GM23248 (cell line): ENCODE results near the gene NAV2. TPM values are rescaled to one million over a fixed set of nuclear protein-coding genes. Genes with fewer than 3 reads are reported as not detected.

Source experiments
- DNase-seq: peaks from one replicate; pipeline ENCODE4 v3.0.0-alpha.2; 2015
- H2AFZ ChIP-seq: fragments of 200-600 bp; sonication (generic); 2 replicates; pipeline ENCODE4 v1.6.1; 2016; ENCODE audit warnings: antibody characterized with exemption
- H3F3A ChIP-seq: fragments of 200-600 bp; sonication (generic); 2 replicates; pipeline ENCODE4 v1.6.1; 2016; ENCODE audit warnings: mild to moderate bottlenecking, antibody characterized with exemption, mixed run types; ENCODE audit not compliant: insufficient read depth
- H3K27ac ChIP-seq: fragments of 200-600 bp; sonication (generic); 2 replicates; pipeline ENCODE4 v1.5.1; 2016; ENCODE audit warnings: mild to moderate bottlenecking
- H3K27me3 ChIP-seq: fragments of 200-600 bp; sonication (generic); replicated peaks from 2 replicates; pipeline ENCODE4 v1.6.1; 2016; ENCODE audit warnings: mild to moderate bottlenecking; ENCODE audit not compliant: insufficient read depth
- H3K36me3 ChIP-seq: fragments of 200-600 bp; sonication (generic); 2 replicates; pipeline ENCODE4 v1.6.1; 2016; ENCODE audit warnings: low read depth, mild to moderate bottlenecking
- H3K4me1 ChIP-seq: fragments of 200-600 bp; sonication (generic); 2 replicates; pipeline ENCODE4 v1.6.1; 2016; ENCODE audit warnings: mild to moderate bottlenecking; ENCODE audit not compliant: insufficient read depth
- H3K4me2 ChIP-seq: fragments of 200-600 bp; sonication (generic); one replicate; pipeline ENCODE4 v1.6.1; 2016; ENCODE audit warnings: mild to moderate bottlenecking; ENCODE audit not compliant: unreplicated experiment
- H3K4me3 ChIP-seq: fragments of 200-600 bp; sonication (generic); 2 replicates; pipeline ENCODE4 v1.5.1; 2016; ENCODE audit warnings: mild to moderate bottlenecking
- H3K79me2 ChIP-seq: fragments of 200-600 bp; sonication (generic); 2 replicates; pipeline ENCODE4 v1.6.1; 2016; ENCODE audit warnings: mild to moderate bottlenecking; ENCODE audit not compliant: insufficient read depth
- H3K9ac ChIP-seq: fragments of 200-600 bp; sonication (generic); 2 replicates; pipeline ENCODE4 v1.6.1; 2016; ENCODE audit warnings: mild to moderate bottlenecking
- H3K9me2 ChIP-seq: fragments of 200-600 bp; sonication (generic); 2 replicates; pipeline ENCODE4 v1.6.1; 2016; ENCODE audit warnings: mixed run types, mild to moderate bottlenecking, moderate library complexity; ENCODE audit not compliant: insufficient read depth
- H3K9me3 ChIP-seq: fragments of 200-600 bp; sonication (generic); one replicate; pipeline ENCODE4 v1.6.1; 2017; ENCODE audit warnings: low read depth
- H4K20me1 ChIP-seq: fragments of 200-600 bp; sonication (generic); 2 replicates; pipeline ENCODE4 v1.6.0; 2016; ENCODE audit not compliant: insufficient read depth
- EZH2 ChIP-seq: fragments of 200-600 bp; sonication (generic); IDR thresholded peaks from 2 replicates; pipeline ENCODE4 v1.6.1; 2018; ENCODE audit warnings: antibody characterized with exemption, mild to moderate bottlenecking; ENCODE audit not compliant: insufficient read depth, poor library complexity, severe bottlenecking
- EZH2phosphoT487 ChIP-seq: fragments of 200-600 bp; sonication (generic); IDR thresholded peaks from 2 replicates; pipeline ENCODE4 v1.6.1; 2018; ENCODE audit warnings: antibody characterized with exemption, moderate library complexity, mild to moderate bottlenecking, low read depth; ENCODE audit not compliant: insufficient read depth
- WGBS, 2 experiments: methylation state at CpG; one replicate each; pipeline ENCODE4 v1.1.6; 2015 to 2017; ENCODE audit warnings: low lambda C conversion rate in 2 of 2, low coverage in 1 of 2; ENCODE audit errors: missing lambda C conversion rate in 2 of 2; 5-methylcytosine and 5-hydroxymethylcytosine counted together
- in situ Hi-C: fragments of 300-500 bp; cut with MboI; formaldehyde crosslinking; loops from 2 replicates; pipeline ENCODE4 v1.15.0; 2020
- polyA plus RNA-seq: library from polyadenylated mRNA; unstranded; fragments of >200 nt; fragmentation: Nextera tagmentation; extraction: Ambion mirVana; gene quantifications from 2 replicates; pipeline ENCODE4 v1.2.1, GENCODE V29; 2016
- total RNA-seq: library from RNA; depleted of rRNA; stranded (reverse); fragments of >200 nt; shearing (Covaris generic); gene quantifications from 2 replicates; pipeline ENCODE4 v1.2.3, GENCODE V29; 2014

NAV2 gene
- total and polyA plus RNA-seq, 2 experiments from 2014 or later: 5.7 to 11.9 TPM

GRCh38 chr11:20132667-20133039 lies 420.0 kb downstream of the NAV2 start:
- Histone ChIP-seq H3F3A (peaks cover 12% of the 10 kb centered on the region), H3K4me2 (no peak overlapping the region), H3K4me3 (peak overlapping the region; percentile 78), H3K9ac (peak overlapping the region; percentile 72; the same call in 1 of the 2 replicates), H3K36me3 (no peaks in the 10 kb centered on the region), H4K20me1 (no peaks in the 10 kb centered on the region), H3K79me2 (no peaks in the 10 kb centered on the region), H3K9me3 (no peaks in the 10 kb centered on the region), H3K27ac (no peak overlapping the region), H3K9me2 (no peaks in the 10 kb centered on the region), H3K27me3 (no peaks in the 10 kb centered on the region), H3K4me1 (0 out of 2 replicates have a peak, but pooled peaks cover 5% of the 10 kb centered on the region), H2AFZ (peak overlapping the region; percentile 96)
- 63 to 67% methylated on average over 8 of the region's 8 CpGs for WGBS, 2 experiments
- TF ChIP-seq EZH2phosphoT487 (no peak), EZH2 (no peak)
- in situ Hi-C loops: no loop called here
- DNase-seq: no peak

GRCh38 chr11:20134991-20135736 lies 422.5 kb downstream of the NAV2 start:
- no peak for TF ChIP-seq EZH2
- no peak for TF ChIP-seq EZH2phosphoT487
- no peaks in the 10 kb centered on the region for H4K20me1 ChIP-seq
- H3K36me3 ChIP-seq: no peaks in the 10 kb centered on the region
- no peak overlapping the region for H3K4me3 ChIP-seq
- no peak overlapping the region for H2AFZ ChIP-seq
- H3K9me3 ChIP-seq: no peaks in the 10 kb centered on the region
- 88 to 91% methylated on average over 5 of the region's 5 CpGs for WGBS, 2 experiments
- no peak overlapping the region for H3K9ac ChIP-seq
- in situ Hi-C loops: no loop called here
- DNase-seq: peak; percentile 37
- peaks cover 12% of the 10 kb centered on the region for H3F3A ChIP-seq
- H3K27me3 ChIP-seq: no peaks in the 10 kb centered on the region
- H3K4me2 ChIP-seq: no peak overlapping the region
- H3K4me1 ChIP-seq: 0 out of 2 replicates have a peak, but pooled peaks cover 5% of the 10 kb centered on the region
- no peaks in the 10 kb centered on the region for H3K9me2 ChIP-seq
- H3K79me2 ChIP-seq: no peaks in the 10 kb centered on the region
- no peak overlapping the region for H3K27ac ChIP-seq

- TF ChIP-seq EZH2phosphoT487 (no peak), EZH2 (no peak)
- DNase-seq: no peak
- Histone ChIP-seq H4K20me1 (no peaks in the 10 kb centered on the region), H3K36me3 (no peaks in the 10 kb centered on the region), H3K9me2 (no peaks in the 10 kb centered on the region), H3K9me3 (no peaks in the 10 kb centered on the region), H3F3A (peaks cover 12% of the 10 kb centered on the region), H3K4me1 (0 out of 2 replicates have a peak, but pooled peaks cover 5% of the 10 kb centered on the region), H3K27me3 (no peaks in the 10 kb centered on the region), H2AFZ (no peak overlapping the region), H3K4me2 (no peak overlapping the region), H3K9ac (no peak overlapping the region), H3K27ac (no peak overlapping the region), H3K79me2 (no peaks in the 10 kb centered on the region), H3K4me3 (no peak overlapping the region)
- in situ Hi-C loops: no loop called here
These were observed 425.0 kb downstream of the NAV2 start for GRCh38 chr11:20137637-20138036.

GRCh38 chr11:20138707-20139106 lies 426.1 kb downstream of the NAV2 start:
- Histone ChIP-seq H3K9ac (no peak overlapping the region), H3K9me3 (no peaks in the 10 kb centered on the region), H3K36me3 (no peaks in the 10 kb centered on the region), H3K4me2 (no peak overlapping the region), H2AFZ (no peak overlapping the region), H3F3A (peaks cover 12% of the 10 kb centered on the region), H3K27me3 (no peaks in the 10 kb centered on the region), H4K20me1 (no peaks in the 10 kb centered on the region), H3K27ac (no peak overlapping the region), H3K9me2 (no peaks in the 10 kb centered on the region), H3K4me3 (no peak overlapping the region), H3K4me1 (0 out of 2 replicates have a peak, but pooled peaks cover 5% of the 10 kb centered on the region), H3K79me2 (no peaks in the 10 kb centered on the region)
- TF ChIP-seq EZH2: no peak
- TF ChIP-seq EZH2phosphoT487: no peak
- WGBS, 2 experiments: 71 to 74% methylated on average over 4 of the region's 4 CpGs
- DNase-seq: peak; percentile 36
- in situ Hi-C loops: no loop called here
